Adrenal gland (tissue), 12 donors: ENCODE data around the gene ARID2. TPM values are rescaled to one million over a fixed set of nuclear protein-coding genes. Genes with fewer than 3 reads are reported as not detected.

Experiments
- DNase-seq, 7 donors: peaks; one replicate each; pipeline ENCODE4 v3.0.0-alpha.2; 2019 to 2020
- H3K27ac ChIP-seq, 5 donors: fragments of 200-600 bp; sonication (generic) in 4 of 5; 1 replicate in 3 of 5; 2 replicates in 2 of 5; pipeline versions ENCODE4 v1.5.1 to v1.8.0; 2016 to 2020; ENCODE audit warnings: mild to moderate bottlenecking in 1 of 5
- H3K27me3 ChIP-seq: fragments of 200-600 bp; 2 replicates; pipeline ENCODE4 v1.8.0; 2021
- H3K36me3 ChIP-seq, 2 donors: fragments of 200-600 bp; replicated peaks in 1 of 2; 1 replicate in 1 of 2; 2 replicates in 1 of 2; pipeline versions ENCODE4 v1.5.1 to v1.8.0; 2018 to 2022
- H3K4me1 ChIP-seq, 2 donors: fragments of 200-600 bp; replicated peaks in 1 of 2; 1 replicate in 1 of 2; 2 replicates in 1 of 2; pipeline versions ENCODE4 v1.5.1 to v1.8.0; 2018 to 2021
- H3K4me3 ChIP-seq, 4 donors: fragments of 200-600 bp; sonication (generic) in 3 of 4; one replicate each; pipeline ENCODE4 v1.5.1; 2016 to 2018
- H3K9me3 ChIP-seq, 3 donors: fragments of 200-600 bp; sonication (generic) in 1 of 3; replicated peaks in 1 of 3; 1 replicate in 2 of 3; 2 replicates in 1 of 3; pipeline versions ENCODE4 v1.5.1 to v1.8.0; 2016 to 2021
- POLR2A ChIP-seq, 2 donors: fragments of 450-650 bp; IDR thresholded peaks; one replicate each; pipeline ENCODE4 v1.6.1; 2017; ENCODE audit warnings: antibody characterized with exemption in 2 of 2, mild to moderate bottlenecking in 2 of 2, moderate library complexity in 1 of 2
- WGBS, 4 donors: extraction: QIAGEN DNeasy Blood & Tissue Kit in 2 of 4; methylation state at CpG; one replicate each; pipeline versions ENCODE4 v1.1.5 to v1.1.7; 2013 to 2017; 5-methylcytosine and 5-hydroxymethylcytosine counted together
- intact Hi-C, 2 donors: fragments of 100-400 bp; cut with DNase I; formaldehyde crosslinking; loops; one replicate each; pipeline versions ENCODE4 v1.14.1 to v1.15.0; 2022 to 2023
- polyA plus RNA-seq, 3 donors: library from polyadenylated mRNA; stranded (reverse); fragments of 200-250 nt in 2 of 3; fragments of 350-450 nt in 1 of 3; fragmentation: Illumina TruSeq in 1 of 3; extraction: RNeasy Lipid Tissue Mini Kit (QIAGEN cat#74804) in 1 of 3; gene quantifications; one replicate each; pipeline ENCODE4 v1.2.3, GENCODE V29; 2013 to 2014
- total RNA-seq, 9 donors: library from RNA; depleted of rRNA in 4 of 9; stranded (reverse); fragments of >200 nt in 4 of 9; fragments of 120-200 nt in 1 of 9; fragmentation: NEBNext Ultra II Directional in 1 of 9; extraction: Animal tissue kit (Norgen Biotek cat#: 25700) in 1 of 9; gene quantifications; one replicate each; pipeline versions ENCODE4 v1.1.0 to v1.2.4, GENCODE V29; 2013 to 2023
- TF ChIP-seq, protein P1 (sequence below), 6 experiments: fragments of 450-650 bp in 4 of 6; fragments of 200-600 bp in 2 of 6; sonication (generic) in 1 of 6; IDR thresholded peaks; 1 replicate in 5 of 6; 2 replicates in 1 of 6; pipeline versions ENCODE4 v1.5.1 to v1.8.0; 2016 to 2021; ENCODE audit warnings: antibody characterized with exemption in 6 of 6, mild to moderate bottlenecking in 2 of 6, moderate library complexity in 1 of 6
- donor health status: healthy with polysubstance abuse.
- donor health status: Bipolar disorder and iron deficiency.
- donor health status: DM: yes; HTN: yes; CAD: no.
- donor health status: DM: no; HTN: no; CAD: no.
- donor health status: DM: no; HTN: no; CAD: no.
- donor health status: DM: yes; HTN: yes; CAD: no.

The ARID2 gene
- total and polyA plus RNA-seq, 12 donors, result 7.9 to 28.0 (median 17.3) TPM

DNA sequence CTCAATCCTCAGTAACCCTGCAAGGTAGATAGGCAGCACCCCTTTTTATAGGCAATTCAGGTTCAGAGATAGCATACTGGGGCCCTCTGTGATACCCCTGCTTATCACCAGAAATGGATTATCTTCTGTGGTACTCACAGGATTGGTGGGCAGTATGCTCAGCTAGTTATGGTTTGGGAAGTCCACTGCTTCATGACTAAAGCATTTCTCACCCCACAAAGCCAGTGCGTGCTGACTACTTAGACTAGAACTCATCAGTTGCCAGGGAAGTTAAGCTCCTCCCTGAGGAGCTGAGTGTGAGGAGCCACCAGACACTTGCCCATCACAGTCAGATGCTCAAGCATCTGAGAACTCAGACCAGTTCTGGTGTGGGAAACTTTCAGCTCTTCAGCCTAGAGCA lies 184.6 kb downstream of the ARID2 start:
- no peaks in the 10 kb centered on the region for H3K4me1 ChIP-seq
- TF ChIP-seq POLR2A (IDR thresholded peaks at IDR 0.05), result no peak
- TF ChIP-seq, protein P1, sequence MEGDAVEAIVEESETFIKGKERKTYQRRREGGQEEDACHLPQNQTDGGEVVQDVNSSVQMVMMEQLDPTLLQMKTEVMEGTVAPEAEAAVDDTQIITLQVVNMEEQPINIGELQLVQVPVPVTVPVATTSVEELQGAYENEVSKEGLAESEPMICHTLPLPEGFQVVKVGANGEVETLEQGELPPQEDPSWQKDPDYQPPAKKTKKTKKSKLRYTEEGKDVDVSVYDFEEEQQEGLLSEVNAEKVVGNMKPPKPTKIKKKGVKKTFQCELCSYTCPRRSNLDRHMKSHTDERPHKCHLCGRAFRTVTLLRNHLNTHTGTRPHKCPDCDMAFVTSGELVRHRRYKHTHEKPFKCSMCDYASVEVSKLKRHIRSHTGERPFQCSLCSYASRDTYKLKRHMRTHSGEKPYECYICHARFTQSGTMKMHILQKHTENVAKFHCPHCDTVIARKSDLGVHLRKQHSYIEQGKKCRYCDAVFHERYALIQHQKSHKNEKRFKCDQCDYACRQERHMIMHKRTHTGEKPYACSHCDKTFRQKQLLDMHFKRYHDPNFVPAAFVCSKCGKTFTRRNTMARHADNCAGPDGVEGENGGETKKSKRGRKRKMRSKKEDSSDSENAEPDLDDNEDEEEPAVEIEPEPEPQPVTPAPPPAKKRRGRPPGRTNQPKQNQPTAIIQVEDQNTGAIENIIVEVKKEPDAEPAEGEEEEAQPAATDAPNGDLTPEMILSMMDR (IDR thresholded peaks at IDR 0.05), result no peak
- no peak for DNase-seq
- H3K4me3 ChIP-seq, result no peak overlapping the region
- no peak overlapping the region for H3K27ac ChIP-seq
- H3K36me3 ChIP-seq, result peaks cover 0 to 7% of the 10 kb centered on the region in 2 donors
- H3K9me3 ChIP-seq, result no peaks in the 10 kb centered on the region
- intact Hi-C loops, result no loop called here
- no peaks in the 10 kb centered on the region for H3K27me3 ChIP-seq
- WGBS, 4 donors, result 43 to 80% (median 64%) methylated on average over 1 of the region's 1 CpG

DNA sequence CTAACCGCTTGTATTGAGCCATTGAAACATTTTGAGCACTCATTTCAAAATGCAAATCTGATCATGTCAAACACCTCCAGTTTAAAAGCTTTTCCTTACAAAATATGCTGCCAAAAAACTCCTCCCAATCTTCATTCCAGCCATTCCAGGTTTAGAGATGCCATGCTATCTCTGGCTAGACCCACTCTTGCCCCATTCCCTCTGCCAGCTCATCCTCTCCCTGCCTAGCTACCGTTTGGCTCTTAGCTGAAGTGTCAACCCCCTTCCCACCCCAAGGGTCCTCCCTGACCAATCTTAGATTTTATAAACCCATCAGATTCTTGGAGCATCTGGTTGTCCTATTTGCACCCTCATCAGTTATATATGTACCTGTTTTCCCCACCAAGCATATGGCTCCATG lies 185.9 kb downstream of the ARID2 start:
- 86 to 90% (median 88%) methylated on average over 2 of the region's 2 CpGs for WGBS, 4 donors
- TF ChIP-seq, protein P1 (IDR thresholded peaks at IDR 0.05), result no peak
- TF ChIP-seq POLR2A (IDR thresholded peaks at IDR 0.05), result no peak
- no peak for DNase-seq
- H3K27me3 ChIP-seq, result no peaks in the 10 kb centered on the region
- peaks cover 0 to 7% of the 10 kb centered on the region in 2 donors for H3K36me3 ChIP-seq
- H3K4me3 ChIP-seq, result no peak overlapping the region
- H3K27ac ChIP-seq, result no peak overlapping the region
- peaks cover 0 to 4% (median 0%) of the 10 kb centered on the region in 3 donors for H3K9me3 ChIP-seq
- H3K4me1 ChIP-seq, result no peaks in the 10 kb centered on the region
- intact Hi-C loops, result no loop called here

DNA sequence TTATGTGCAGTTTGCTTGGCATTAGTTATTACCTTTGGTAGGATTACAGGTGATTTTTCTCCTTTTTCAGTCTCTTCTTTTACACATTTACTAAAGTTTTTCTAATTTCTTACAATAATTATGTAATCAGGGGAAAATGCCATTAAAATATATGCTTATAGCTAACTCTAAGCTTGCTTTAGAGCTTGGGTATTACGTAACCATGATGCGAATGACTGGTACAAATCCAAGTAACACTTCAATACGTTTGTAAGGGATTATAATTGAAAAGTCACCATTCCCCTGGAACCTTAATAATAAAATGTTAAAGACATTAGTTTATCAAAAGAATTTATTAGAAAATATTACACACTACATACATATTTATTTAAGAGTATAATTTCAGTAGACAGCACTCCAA lies 189.3 kb downstream of the ARID2 start:
- 82 to 92% (median 89%) methylated on average over 3 of the region's 3 CpGs for WGBS, 4 donors
- intact Hi-C loops, result no loop called here
- H3K4me1 ChIP-seq, result peaks cover 0 to 5% of the 10 kb centered on the region in 2 donors
- no peak overlapping the region for H3K4me3 ChIP-seq
- TF ChIP-seq, protein P1 (IDR thresholded peaks at IDR 0.05), result no peak
- no peak for TF ChIP-seq POLR2A (IDR thresholded peaks at IDR 0.05)
- peaks cover 0 to 24% of the 10 kb centered on the region in 2 donors for H3K36me3 ChIP-seq
- H3K27me3 ChIP-seq, result no peaks in the 10 kb centered on the region
- H3K9me3 ChIP-seq, result peaks cover 0 to 4% (median 0%) of the 10 kb centered on the region in 3 donors
- no peak overlapping the region for H3K27ac ChIP-seq
- no peak for DNase-seq

DNA sequence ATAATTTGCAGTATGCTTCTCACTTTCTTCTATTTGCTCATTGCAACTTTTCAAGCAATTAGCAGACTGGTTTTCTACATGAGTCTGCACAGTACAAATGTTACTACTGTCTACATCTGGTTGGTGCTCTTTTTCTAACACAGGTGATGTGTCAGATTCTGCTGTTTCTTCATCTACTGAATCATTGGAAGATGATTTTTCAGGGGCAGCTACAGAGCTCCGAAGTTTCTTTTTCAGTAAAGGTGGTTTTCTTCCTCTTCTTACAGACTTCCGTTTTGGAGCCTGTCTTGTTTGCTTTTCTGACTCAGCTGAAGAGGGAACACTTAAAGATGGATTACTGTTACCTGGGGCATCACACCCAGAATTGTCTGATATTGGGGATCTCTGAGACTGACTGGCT lies 198.8 kb downstream of the ARID2 start:
- Histone ChIP-seq H3K9me3 (no peaks in the 10 kb centered on the region), H3K27ac (no peak overlapping the region), H3K36me3 (peaks cover 0 to 55% of the 10 kb centered on the region in 2 donors), H3K4me1 (peaks cover 0 to 5% of the 10 kb centered on the region in 2 donors), H3K27me3 (no peaks in the 10 kb centered on the region), H3K4me3 (no peak overlapping the region)
- whole genome bisulfite sequencing, 4 donors, result 85 to 96% (median 87%) methylated on average over 2 of the region's 2 CpGs
- intact Hi-C loops, result no loop called here
- no peak for DNase-seq
- TF ChIP-seq POLR2A (IDR thresholded peaks at IDR 0.05), result no peak
- TF ChIP-seq, protein P1 (IDR thresholded peaks at IDR 0.05), result no peak
